GM21529 (cell line): ENCODE results near the gene RECQL5.

ENCODE experiments used
- ATAC-seq: cut with Tn5 transposase; IDR thresholded peaks from one replicate; pipeline ENCODE4 v1.9.1; 2021; ENCODE audit not compliant: unreplicated experiment

The RECQL5 gene

DNA sequence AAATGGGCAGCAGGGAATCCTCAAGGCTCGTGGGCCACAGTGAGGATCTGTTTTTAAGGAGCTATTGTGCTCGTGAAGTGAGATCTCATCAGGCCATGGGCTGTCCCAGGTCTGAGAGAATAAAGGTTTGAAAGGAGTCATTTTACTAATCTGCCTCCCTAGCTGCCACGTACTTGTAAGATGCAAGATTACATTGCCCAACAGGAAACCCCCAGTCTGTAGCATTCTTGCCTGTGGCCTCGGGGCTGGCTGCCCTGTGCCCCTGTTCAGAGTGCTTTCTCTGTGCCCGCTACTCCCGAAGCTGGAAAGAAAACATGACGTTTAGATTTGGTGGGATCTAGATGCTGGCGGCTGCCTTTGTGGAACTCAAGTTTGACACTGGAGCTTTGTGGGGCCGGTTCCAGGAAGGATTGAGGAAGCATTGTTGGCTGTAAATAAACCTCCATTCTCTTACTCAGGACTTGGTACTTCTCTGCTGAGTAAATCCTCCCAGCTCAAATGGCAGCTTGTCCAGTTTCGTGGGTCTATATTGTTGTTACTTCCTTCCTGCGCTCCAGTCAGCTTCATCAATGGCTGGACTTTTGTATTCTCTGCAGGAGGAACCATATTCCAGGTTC, 21.4 kb upstream of the RECQL5 start:
- no peak for ATAC-seq

DNA sequence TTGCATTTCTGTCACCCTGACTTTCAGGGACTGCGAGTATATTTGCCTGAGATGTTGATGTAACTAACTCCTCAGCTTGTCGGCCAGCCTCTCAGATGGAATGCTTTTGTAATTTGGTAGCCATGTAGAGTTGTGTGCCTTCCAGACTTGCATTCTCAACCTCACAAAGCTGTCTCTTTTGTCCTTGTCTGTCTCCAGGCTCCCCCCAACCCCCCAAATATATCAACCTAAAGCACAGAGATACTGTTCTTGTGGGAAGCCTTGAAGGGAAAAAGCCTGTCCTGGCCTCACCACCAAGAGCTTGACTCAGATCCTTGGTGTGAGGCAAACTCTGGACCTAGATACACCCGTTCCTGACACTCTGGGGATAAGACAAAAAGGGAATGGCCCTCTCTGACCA, 18.5 kb upstream of the RECQL5 start:
- no peak for ATAC-seq

DNA sequence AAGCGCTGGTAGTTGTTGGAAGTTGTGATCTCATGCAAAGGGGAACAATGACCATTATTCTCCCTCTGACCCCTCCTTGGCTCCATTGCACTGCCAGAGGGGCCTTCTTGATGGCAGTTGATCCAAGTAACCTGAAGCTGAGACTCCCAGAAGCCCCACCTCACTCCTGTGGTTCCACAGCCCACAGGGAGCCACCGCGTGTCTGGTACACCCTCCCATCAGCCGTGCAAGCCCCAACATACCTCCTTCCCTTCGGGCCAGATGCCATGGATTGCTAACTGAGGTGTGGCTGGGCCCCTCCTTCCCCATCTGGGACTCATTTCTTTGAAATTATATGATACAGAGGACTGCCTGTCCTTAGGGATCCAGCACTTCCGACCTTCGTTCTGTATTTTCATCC, 18.0 kb upstream of the RECQL5 start:
- no peak for ATAC-seq

DNA sequence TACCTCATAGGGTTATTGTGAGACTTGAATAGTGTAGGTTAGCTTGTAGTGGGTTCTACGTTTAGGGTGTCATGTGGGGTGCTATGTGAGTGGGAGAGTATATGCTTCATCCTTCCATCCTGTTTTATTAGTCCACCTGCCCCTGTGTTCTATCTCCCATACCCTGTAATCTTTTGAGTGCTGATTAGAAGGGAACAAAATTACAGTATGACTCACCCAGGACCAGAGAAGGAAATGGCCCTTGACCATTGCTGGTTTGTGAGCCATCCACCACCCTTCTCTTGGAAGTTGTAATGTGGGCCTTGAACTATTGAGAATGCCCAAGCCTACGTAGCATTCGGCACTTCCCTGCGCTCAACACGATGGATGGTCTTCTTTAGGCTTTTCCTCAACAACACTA, 17.3 kb upstream of the RECQL5 start:
- no peak for ATAC-seq

DNA sequence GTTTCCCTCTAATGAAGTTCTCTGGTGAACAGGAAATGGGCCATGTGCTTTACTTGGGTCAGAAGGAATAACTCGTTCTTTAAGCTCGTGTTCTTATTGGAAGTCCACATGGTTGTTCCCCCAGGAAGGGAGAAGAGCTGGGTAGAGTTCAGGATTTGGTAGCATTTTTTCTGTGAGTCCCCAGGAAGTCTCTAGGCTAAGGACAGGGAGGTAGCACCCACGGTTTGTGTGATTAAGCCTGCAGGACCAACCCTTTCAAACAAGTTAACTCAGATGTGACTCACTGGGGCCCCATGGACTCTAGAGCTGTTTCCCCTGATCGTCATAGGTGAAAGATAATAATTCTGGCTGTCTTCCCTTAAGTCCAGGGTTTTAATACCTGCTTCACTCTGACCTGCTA, 16.6 kb upstream of the RECQL5 start:
- no peak for ATAC-seq

DNA sequence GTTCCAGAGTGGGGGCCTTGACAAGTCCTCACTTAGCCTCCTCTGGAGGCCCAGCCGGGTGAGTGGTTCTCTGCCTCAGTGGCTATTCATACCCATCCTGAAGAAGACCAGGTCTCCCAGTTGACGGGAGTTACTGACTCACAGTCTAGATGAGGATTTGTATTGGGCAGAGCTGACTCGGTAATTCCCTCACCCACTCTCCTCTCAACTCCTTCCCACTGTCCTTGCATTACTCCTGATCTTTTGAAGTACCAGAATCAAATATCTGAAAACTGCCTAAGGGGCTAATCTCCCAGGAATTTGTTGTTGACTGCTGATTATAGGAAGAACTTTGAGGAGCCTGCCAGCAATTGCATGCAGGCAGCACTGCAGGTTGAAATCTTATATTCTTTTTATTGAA, 14.3 kb upstream of the RECQL5 start:
- ATAC-seq, result no peak

DNA sequence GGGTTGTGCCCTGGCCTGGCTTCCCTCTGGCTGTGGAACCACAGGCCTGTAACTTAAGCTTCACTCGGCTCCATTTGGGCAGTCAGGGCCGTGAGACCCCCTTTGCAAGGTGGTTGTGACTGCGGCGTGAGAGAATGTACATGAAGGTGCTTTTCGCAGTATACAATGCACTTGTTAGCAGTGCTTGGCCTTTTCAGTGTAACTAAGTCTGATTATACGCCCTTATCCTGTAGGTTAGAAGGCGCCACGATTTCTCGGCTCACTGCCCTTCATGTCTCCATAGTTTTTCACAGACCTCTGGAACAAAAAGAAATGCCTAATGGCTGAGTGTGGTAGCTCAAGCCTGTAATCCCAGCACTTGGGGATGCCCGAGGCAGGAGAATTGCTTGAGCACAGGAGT, 13.5 kb upstream of the RECQL5 start:
- ATAC-seq, result no peak

DNA sequence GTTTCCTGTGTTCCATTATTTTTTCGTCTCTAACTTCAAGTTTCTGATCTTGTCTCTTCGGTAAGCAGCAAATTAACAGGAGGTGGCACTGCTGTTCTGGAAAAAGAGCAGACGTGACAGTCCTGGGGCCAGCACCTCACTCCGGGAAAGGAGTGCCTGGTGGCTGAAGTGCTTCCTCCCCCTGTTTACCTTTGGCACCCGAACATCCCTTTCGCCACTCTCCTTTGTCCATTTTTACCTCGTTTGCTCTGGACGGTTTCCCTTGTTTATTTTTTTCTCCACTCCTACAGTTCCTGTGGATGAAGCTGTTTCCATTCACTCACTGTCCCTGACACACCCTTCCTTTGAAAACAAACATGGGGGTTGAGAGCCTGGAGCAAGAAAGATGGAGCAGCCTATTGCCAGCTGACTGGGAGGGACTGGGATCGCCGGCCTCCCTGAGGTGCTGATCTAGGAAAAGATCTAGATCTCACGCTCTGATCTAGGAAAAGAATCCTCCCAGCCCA, 12.8 kb upstream of the RECQL5 start:
- ATAC-seq, result no peak

DNA sequence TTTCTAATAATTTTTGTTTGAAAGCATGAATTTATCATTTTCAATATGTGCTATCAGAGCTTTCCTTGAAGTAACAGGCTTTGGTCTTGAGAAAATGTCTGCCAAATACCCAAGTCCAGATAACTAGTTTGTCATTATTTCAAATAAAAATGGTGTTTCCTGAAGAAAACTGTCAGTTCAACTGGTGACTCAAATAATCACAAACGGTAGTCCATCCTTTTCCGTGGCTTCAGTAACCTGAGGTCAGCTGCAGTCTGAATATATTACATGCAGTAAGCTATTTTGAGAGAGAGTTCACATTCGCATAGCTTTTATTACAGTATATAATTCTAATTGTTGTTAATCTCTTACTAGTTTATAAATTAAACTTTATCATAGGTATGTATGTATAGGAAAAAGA, 9.5 kb upstream of the RECQL5 start:
- ATAC-seq, result no peak

DNA sequence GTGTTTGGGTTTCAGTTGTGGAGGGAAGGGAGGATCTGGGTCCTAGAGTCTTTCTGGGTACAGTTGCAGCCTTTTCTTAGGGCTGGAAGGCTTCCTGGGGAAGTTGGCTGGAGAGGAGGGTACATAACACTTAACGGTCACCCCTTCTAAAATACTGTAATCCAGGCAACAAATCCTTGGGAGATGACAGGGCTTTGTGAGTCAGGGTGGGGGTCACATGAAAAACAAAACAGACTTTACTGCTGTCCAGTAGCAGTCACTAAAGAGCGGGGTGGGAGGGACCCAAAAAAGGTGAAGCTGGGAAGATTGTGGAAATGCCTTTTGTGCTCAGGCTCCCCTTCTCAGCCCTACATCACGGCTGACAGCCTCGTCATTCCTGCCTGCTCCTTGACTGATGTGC, 6.5 kb upstream of the RECQL5 start:
- no peak for ATAC-seq

DNA sequence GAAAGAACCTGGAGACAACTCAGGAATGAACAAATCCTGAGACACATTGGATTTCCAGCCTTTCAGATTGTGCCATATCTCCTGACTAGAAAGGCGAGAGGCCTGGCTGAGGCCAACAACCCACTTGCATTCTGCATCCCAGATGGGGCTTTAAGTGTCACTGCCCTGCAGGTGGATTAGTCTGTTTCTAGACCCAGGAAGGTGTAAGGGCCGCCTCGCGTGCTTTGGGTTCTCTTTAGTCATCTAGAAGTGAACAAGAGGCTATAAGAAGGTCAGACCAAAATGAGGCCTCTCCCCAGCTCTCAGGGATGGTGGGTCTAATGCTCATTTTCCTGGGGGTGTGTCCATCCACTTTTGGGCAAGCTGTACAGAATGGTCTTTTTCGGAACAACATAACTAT, 5.1 kb upstream of the RECQL5 start:
- no peak for ATAC-seq

DNA sequence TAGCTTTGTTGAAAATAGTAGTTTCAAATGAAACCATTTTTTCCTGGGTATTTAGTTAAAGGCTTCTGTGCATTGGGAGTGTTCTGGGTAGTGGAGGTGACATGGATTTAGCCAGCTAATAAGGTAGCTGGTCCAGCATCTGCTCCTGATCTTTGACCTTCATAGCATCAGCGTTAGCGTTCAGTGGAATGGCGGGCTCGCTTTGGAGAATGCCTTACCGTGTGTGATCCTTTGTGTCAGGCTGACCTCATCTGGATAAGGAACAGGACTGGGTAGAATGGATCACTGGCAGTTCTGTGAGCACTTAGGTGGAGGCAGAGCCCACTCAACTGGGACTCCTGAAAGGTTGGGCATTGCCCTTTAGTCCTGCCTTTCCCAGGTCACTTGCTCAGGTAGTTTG, 3.9 kb upstream of the RECQL5 start:
- ATAC-seq, result no peak

DNA sequence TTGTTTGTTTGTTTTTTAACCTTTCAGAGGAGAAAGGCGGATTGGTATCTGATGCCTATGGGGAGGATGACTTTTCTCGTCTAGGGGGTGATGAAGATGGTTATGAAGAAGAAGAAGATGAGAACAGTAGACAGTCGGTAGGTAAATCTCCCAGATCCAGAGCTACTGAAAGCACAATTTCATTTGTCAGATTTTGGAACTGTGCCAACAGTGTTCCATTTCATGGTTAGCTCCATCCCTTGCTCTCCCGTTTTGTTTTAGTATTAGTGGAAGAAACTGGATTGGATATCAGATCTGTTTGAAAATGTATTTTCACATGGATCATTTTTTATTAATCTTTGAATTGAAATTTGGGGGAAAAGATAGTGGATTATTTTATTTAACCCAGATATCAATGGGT, 1.5 kb upstream of the RECQL5 start:
- ATAC-seq, result no peak

DNA sequence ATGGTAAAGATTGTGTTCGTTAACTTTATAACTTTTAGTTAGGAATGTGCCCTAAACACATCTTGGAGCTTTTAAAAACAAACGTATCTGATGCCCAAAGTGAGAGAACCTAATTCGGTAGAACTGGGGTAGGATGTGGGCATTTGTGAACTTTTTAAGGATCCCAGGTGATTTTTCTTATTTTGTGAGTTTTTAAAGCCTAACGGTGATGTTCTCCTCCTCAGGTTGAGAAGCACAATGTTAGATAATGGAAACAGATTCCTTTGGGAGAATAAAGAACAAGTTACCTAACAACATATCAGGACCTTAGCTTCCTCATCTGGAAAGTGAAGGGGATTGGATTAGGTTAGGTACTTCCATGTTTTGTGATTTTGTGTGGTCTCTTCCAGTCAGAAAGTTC, 871 bp upstream of the RECQL5 start:
- no peak for ATAC-seq

DNA sequence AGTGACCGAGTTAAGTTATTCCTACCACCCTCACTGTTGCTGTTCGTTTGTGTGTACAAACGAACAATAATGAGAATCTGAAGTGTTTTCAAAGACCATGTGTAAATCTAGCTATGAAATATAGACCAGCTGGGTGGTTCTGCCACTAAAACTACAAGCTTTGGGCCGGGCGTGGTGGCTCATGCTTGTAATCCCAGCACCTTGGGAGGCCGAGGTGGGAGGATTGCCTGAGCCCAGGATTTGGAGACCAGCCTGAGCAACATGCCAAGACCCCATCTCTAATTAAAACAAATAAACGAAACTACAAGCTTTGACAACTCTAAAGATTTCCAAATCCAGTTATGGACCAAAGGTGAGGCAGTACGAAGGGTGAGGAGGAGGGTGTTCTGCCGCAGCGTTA, 973 bp downstream of the RECQL5 start:
- no peak for ATAC-seq

DNA sequence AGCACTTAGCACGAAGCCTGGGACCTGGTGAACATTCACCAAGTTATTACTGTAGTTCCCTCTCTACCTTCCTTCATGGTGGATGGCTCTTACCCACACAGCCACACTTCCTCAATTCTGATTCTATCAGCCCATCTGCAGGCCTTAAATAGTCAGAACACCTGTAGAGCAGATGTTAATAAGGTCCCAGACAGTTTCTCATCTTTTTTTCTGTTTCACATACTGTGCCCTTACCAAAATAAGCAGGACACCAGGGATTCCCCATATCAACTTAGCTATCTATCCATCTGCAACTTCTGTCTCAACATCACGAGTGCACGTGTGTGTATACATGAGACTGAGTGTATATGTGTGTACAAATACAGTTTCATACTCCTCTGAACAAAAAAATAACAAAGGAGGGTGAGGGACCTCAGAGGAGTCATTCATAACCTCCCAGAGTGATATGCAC, 2.8 kb downstream of the RECQL5 start:
- ATAC-seq, result peak; percentile 67

DNA sequence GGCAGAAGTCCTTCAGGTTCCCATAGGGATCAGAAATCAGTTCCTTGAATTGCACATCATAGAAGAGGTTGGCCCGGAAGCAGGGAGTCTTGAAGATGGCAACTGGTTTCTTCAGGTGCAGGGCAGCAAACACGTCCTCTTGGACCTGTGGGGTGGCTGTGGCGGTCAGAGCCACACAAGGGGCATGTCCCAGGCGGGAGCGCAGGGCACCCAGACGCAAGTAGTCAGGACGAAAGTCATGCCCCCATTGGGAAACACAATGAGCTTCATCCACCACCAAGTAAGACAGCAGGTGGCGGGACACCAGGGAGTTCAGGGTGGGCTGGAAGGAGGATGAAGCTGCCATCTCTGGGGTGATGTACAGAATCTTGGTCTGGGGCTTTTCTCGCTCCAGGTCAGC, 4.4 kb downstream of the RECQL5 start:
- no peak for ATAC-seq

DNA sequence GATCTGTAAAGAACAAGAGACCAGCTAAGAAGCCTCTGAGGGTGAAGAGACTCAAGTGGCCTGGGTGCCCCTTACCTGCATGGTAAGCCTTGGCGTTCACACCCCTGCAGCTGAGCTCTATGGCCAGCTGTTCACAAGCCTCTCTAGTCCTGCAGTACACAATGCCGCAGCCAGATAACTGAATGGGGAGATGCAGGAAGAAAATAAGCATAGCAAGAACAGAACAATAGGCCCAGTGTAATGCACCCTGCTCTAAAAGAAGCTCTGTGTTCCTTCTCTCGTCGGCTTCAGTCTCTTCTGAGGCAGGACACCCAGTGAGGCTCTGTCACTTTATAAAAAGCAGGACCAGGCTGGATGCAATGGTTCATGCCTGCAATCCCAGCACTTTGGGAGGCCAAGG, 5.4 kb downstream of the RECQL5 start:
- ATAC-seq, result no peak

DNA sequence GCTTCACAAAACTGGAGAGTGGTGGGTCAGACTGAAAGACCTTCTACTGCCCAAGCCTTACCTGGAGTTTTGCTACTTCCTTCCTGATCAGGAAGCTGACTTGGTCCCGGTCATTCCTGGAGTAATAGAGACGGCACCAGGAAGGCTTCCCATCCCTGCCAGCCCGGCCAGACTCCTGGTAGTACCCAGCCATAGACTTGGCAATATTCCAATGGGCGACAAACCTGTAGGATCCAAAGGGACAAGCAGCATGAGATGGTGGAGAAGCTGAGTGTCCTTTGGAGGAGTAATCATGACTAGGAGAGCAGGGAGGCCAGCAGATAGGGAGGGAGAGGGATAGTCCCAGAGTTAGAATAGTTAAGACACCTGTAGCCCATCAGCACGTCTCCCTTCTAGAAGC, 8.7 kb downstream of the RECQL5 start:
- no peak for ATAC-seq

DNA sequence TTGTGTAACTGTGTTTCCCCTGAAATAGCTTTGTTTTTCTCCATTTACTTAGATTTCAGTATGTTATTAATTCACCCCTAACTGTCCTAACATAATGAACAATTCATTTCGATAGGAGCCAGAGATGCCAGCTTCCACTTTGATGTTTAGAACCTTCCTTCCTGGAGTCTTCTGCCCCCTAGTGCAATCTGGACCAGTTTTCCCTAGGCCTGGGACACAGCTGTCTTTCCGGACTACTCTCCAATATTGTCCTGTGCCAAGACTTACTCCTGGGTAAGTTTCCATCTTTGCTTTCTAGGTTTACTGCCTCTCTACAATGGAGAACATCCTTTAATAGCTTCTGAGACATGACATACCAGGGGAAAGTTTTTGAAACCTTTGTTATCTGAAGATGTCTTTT, 12.8 kb downstream of the RECQL5 start:
- no peak for ATAC-seq

DNA sequence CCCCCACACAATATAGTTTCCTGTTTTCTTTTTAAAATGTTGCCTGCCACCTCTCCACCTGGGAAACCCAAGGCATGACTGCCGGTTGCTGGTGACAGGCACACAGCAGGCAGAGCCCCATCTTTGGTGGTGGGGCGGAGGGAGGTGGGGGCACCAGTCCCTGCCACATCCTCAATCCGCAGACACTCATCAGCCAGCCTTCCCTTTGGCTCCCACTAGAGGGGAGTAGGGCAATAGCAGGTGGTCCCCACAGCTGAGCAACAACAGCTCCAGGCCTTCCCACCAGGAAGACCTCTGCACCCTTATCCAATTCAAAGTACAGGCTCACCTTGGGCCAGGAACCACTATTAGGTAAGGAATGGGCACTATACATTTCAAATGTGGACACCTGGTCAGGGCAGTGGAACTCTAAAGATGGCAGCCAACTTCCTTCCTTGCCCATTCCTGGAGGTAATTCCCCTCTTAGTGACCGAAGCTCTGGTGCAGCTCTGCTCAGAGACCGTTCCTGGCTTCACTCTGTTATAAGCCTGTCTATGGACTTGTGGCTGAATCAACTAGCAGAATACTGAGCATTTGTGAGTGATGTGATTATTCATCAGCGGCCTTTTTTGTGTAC, 13.9 kb downstream of the RECQL5 start:
- ATAC-seq, result no peak

DNA sequence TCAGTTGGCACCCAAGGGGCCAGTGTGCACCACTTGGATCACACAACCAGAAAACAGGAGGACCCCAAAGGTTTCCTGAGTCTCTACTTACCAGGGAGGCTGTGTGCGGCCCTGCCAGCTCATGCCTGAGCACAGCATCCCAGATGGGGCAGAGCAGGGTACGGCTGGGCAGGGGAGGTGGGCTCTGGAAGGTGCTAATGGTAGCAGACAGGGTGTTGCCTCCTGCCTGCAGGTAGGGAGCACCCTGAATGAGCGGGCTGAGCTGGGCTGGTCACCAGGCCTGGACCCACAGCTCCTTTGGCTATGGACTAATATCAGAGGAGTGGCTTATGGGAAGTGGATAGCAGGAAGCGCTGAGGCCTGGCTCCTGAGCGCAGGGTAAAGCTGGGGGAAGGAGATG, 14.6 kb downstream of the RECQL5 start:
- ATAC-seq, result no peak

DNA sequence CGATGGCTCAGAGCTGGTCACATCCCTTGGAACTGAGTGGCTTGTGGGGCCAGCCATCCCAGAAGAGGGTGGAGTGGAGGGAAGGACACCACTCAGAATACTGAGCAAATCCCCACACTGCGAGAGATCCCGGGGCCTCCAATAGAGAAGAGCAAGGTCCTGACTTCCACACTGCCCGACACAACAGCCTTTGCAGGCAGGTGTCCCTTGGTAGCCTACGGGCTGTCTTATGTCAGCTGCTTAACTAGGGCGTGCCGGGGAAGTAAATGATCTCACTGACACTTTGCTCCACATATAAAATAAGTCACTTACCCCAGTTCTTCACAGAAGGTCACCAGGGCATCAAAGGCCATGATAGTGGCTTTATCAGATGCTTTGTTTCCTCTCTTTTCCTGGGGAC, 16.1 kb downstream of the RECQL5 start:
- ATAC-seq, result no peak
